Endodermal cell (in vitro differentiated cells): ENCODE measurements around the gene CDKN3. TPM values are rescaled to one million over a fixed set of nuclear protein-coding genes. Genes with fewer than 3 reads are reported as not detected.
"Not testable (repeated sequence)": the region's sequence is repeated elsewhere in the genome, so short reads cannot be mapped to it uniquely, and the experiment has no call there.

ENCODE experiments used
- DNase-seq: peaks from one replicate; pipeline ENCODE4 v3.0.0-alpha.2; 2017
- H3K27ac ChIP-seq: 2 replicates; pipeline ENCODE4 v1.5.1; 2013; ENCODE audit warnings: mild to moderate bottlenecking, low read depth, low read length, moderate library complexity
- H3K27me3 ChIP-seq: 2 replicates; pipeline ENCODE4 v1.6.1; 2013; ENCODE audit warnings: mild to moderate bottlenecking, low read length, moderate library complexity; ENCODE audit not compliant: insufficient read depth, control insufficient read depth, poor library complexity, severe bottlenecking
- H3K36me3 ChIP-seq: 2 replicates; pipeline ENCODE4 v1.7.0; 2013; ENCODE audit warnings: mild to moderate bottlenecking, low read length, moderate library complexity; ENCODE audit not compliant: control insufficient read depth, insufficient read depth
- H3K4me1 ChIP-seq: one replicate; pipeline ENCODE4 v1.7.0; 2013; ENCODE audit warnings: low read length; ENCODE audit not compliant: control insufficient read depth, insufficient read depth
- H3K4me3 ChIP-seq: 2 replicates; pipeline ENCODE4 v1.5.1; 2013; ENCODE audit warnings: mild to moderate bottlenecking, low read length, moderate library complexity
- H3K9ac ChIP-seq: 2 replicates; pipeline ENCODE4 v1.6.1; 2013; ENCODE audit warnings: mild to moderate bottlenecking, low read length, moderate library complexity; ENCODE audit not compliant: poor library complexity, severe bottlenecking; ENCODE audit errors: extremely low read depth
- H3K9me3 ChIP-seq: 2 replicates; pipeline ENCODE4 v1.6.1; 2013; ENCODE audit warnings: mild to moderate bottlenecking, low read length, moderate library complexity; ENCODE audit not compliant: control insufficient read depth
- H3K27ac Mint-ChIP-seq: 2 replicates; pipeline ENCODE4 v1.8.0; 2020; ENCODE audit warnings: mixed read lengths
- H3K27me3 Mint-ChIP-seq: 2 replicates; pipeline ENCODE4 v1.8.0; 2021; ENCODE audit warnings: mild to moderate bottlenecking, mixed read lengths; ENCODE audit not compliant: insufficient read depth
- H3K36me3 Mint-ChIP-seq: 2 replicates; pipeline ENCODE4 v1.8.0; 2020; ENCODE audit warnings: low read depth, mixed read lengths
- H3K4me1 Mint-ChIP-seq: 2 replicates; pipeline ENCODE4 v1.8.0; 2020; ENCODE audit warnings: mixed read lengths
- H3K4me3 Mint-ChIP-seq: 2 replicates; pipeline ENCODE4 v1.8.0; 2020; ENCODE audit warnings: mild to moderate bottlenecking, moderate library complexity, mixed read lengths
- H3K9me3 Mint-ChIP-seq: 2 replicates; pipeline ENCODE4 v1.8.0; 2020; ENCODE audit warnings: mild to moderate bottlenecking, mixed read lengths
- CTCF ChIP-seq: fragments of 200-600 bp; sonication (generic); conservative IDR thresholded peaks from 2 replicates; pipeline ENCODE4 v1.5.0; 2021; ENCODE audit warnings: antibody characterized with exemption, mild to moderate bottlenecking
- WGBS, 2 experiments: methylation state at CpG; one replicate each; pipeline versions ENCODE4 v1.1.5 to v1.1.7; 2013; ENCODE audit warnings: missing lambda C conversion rate in 2 of 2, mixed read lengths in 1 of 2; ENCODE audit not compliant: insufficient coverage in 1 of 2, insufficient read length in 1 of 2; 5-methylcytosine and 5-hydroxymethylcytosine counted together
- total RNA-seq, 2 donors: library from RNA; stranded (reverse); fragmentation: NEBNext Ultra II Directional in 1 of 2; extraction: Animal tissue kit (Norgen Biotek cat#: 25700) in 1 of 2; gene quantifications; 2 replicates in 1 of 2; 3 replicates in 1 of 2; pipeline ENCODE4 v1.2.1, GENCODE V29; 2021

CDKN3 gene
- total RNA-seq, 2 donors from 2014 or later: 31.5 to 39.8 TPM

- H3K27ac Mint-ChIP-seq: no peak overlapping the region
These were observed 31.1 kb downstream of the CDKN3 start for GRCh38 chr14:54427871-54428270.

GRCh38 chr14:54428527-54428926, 31.7 kb downstream of the CDKN3 start:
- Histone ChIP-seq H3K4me3 (no peak overlapping the region), H3K36me3 (peaks cover 87% of the 10 kb centered on the region), H3K9ac (no peak overlapping the region), H3K27ac (no peak overlapping the region), H3K27me3 (no peaks in the 10 kb centered on the region), H3K9me3 (no peaks in the 10 kb centered on the region), H3K4me1 (no peaks in the 10 kb centered on the region)
- DNase-seq: no peak
- Mint-ChIP-seq H3K36me3 (peaks cover 41% of the 10 kb centered on the region), H3K27me3 (no peaks in the 10 kb centered on the region), H3K4me3 (no peak overlapping the region), H3K4me1 (peaks cover 13% of the 10 kb centered on the region), H3K9me3 (no peaks in the 10 kb centered on the region), H3K27ac (no peak overlapping the region)
- no peak for TF ChIP-seq CTCF
- 92% methylated on average over 2 of the region's 2 CpGs; no CpG with 5 or more reads in 1 of the 2 experiments for WGBS, 2 experiments

More at GRCh38 chr14:54427871-54428270, 31.1 kb downstream of the CDKN3 start:
- H3K9me3 Mint-ChIP-seq: no peaks in the 10 kb centered on the region
- H3K4me3 Mint-ChIP-seq: no peak overlapping the region
- no peak for DNase-seq
- Histone ChIP-seq H3K4me1 (no peaks in the 10 kb centered on the region), H3K27ac (no peak overlapping the region), H3K36me3 (peaks cover 91% of the 10 kb centered on the region), H3K9ac (no peak overlapping the region), H3K27me3 (no peaks in the 10 kb centered on the region), H3K9me3 (no peaks in the 10 kb centered on the region), H3K4me3 (no peak overlapping the region)
- H3K4me1 Mint-ChIP-seq: peaks cover 7% of the 10 kb centered on the region
- WGBS, 2 experiments: 96% methylated on average over 2 of the region's 3 CpGs; no CpG with 5 or more reads in 1 of the 2 experiments
- peaks cover 41% of the 10 kb centered on the region for H3K36me3 Mint-ChIP-seq
- no peak for TF ChIP-seq CTCF
- H3K27me3 Mint-ChIP-seq: no peaks in the 10 kb centered on the region

- no peak for DNase-seq
- Histone ChIP-seq H3K27ac (no peak overlapping the region), H3K36me3 (peaks cover 34% of the 10 kb centered on the region), H3K9ac (no peak overlapping the region), H3K9me3 (no peaks in the 10 kb centered on the region), H3K27me3 (no peaks in the 10 kb centered on the region), H3K4me3 (no peak overlapping the region), H3K4me1 (no peaks in the 10 kb centered on the region)
- peaks cover 49% of the 10 kb centered on the region for H3K4me1 Mint-ChIP-seq
- no peak overlapping the region for H3K27ac Mint-ChIP-seq
- H3K36me3 Mint-ChIP-seq: peaks cover 10% of the 10 kb centered on the region
- H3K9me3 Mint-ChIP-seq: no peaks in the 10 kb centered on the region
- TF ChIP-seq CTCF: no peak
- WGBS, 2 experiments: 94 to 100% methylated on average over 3 to 4 of the region's 4 CpGs
- no peak overlapping the region for H3K4me3 Mint-ChIP-seq
- no peaks in the 10 kb centered on the region for H3K27me3 Mint-ChIP-seq
These were observed 38.7 kb downstream of the CDKN3 start for GRCh38 chr14:54435500-54435981.

- not testable (repeated sequence) for H3K27ac Mint-ChIP-seq, H3K27ac ChIP-seq, H3K36me3 Mint-ChIP-seq, H3K9ac ChIP-seq, H3K27me3 ChIP-seq, H3K27me3 Mint-ChIP-seq, H3K4me1 ChIP-seq, H3K4me3 ChIP-seq, DNase-seq, H3K9me3 Mint-ChIP-seq, H3K4me3 Mint-ChIP-seq, H3K9me3 ChIP-seq
- WGBS, 2 experiments: 83 to 95% methylated on average over 1 to 4 of the region's 4 CpGs
- H3K36me3 ChIP-seq: peaks cover 14% of the 10 kb centered on the region
- peaks cover 41% of the 10 kb centered on the region for H3K4me1 Mint-ChIP-seq
These were observed 41.1 kb downstream of the CDKN3 start for GRCh38 chr14:54437954-54438353.
